ENCODE measurements around the gene PCF11. TPM values are rescaled to one million over a fixed set of nuclear protein-coding genes. Genes with fewer than 3 reads are reported as not detected.

PCF11 gene
- total RNA-seq, 1 donor from 2014 or later = 53.2 TPM

- no peak for DNase-seq (ENCODE audit: low spot score)
- Mint-ChIP-seq H3K4me1 (ENCODE audit: unreplicated experiment) (peaks cover 7% of the 10 kb centered on the region), H3K4me3 (ENCODE audit: unreplicated experiment) (no peak overlapping the region), H3K27me3 (ENCODE audit: unreplicated experiment) (no peaks in the 10 kb centered on the region), H3K36me3 (ENCODE audit: low read depth, unreplicated experiment) (no peaks in the 10 kb centered on the region), H3K27ac (ENCODE audit: unreplicated experiment) (no peak overlapping the region), H3K9me3 (ENCODE audit: unreplicated experiment) (no peaks in the 10 kb centered on the region)
- no peak for TF ChIP-seq CTCF (IDR thresholded peaks at IDR 0.05; ENCODE audit: unreplicated experiment)
Measured at GRCh38 chr11:83118814-83119213, 38.1 kb upstream of the PCF11 start.

- no peaks in the 10 kb centered on the region for H3K9me3 Mint-ChIP-seq (ENCODE audit: unreplicated experiment)
- H3K27ac Mint-ChIP-seq (ENCODE audit: unreplicated experiment) = no peak overlapping the region
- no peaks in the 10 kb centered on the region for H3K27me3 Mint-ChIP-seq (ENCODE audit: unreplicated experiment)
- no peaks in the 10 kb centered on the region for H3K36me3 Mint-ChIP-seq (ENCODE audit: low read depth, unreplicated experiment)
- H3K4me3 Mint-ChIP-seq (ENCODE audit: unreplicated experiment) = no peak overlapping the region
- peaks cover 7% of the 10 kb centered on the region for H3K4me1 Mint-ChIP-seq (ENCODE audit: unreplicated experiment)
- DNase-seq (ENCODE audit: low spot score) = no peak
- TF ChIP-seq CTCF (IDR thresholded peaks at IDR 0.05; ENCODE audit: unreplicated experiment) = no peak
Measured at GRCh38 chr11:83119216-83119615, 37.7 kb upstream of the PCF11 start.

GRCh38 chr11:83120327-83120726, 36.6 kb upstream of the PCF11 start:
- no peak overlapping the region for H3K27ac Mint-ChIP-seq (ENCODE audit: unreplicated experiment)
- H3K4me1 Mint-ChIP-seq (ENCODE audit: unreplicated experiment) = peaks cover 7% of the 10 kb centered on the region
- no peak overlapping the region for H3K4me3 Mint-ChIP-seq (ENCODE audit: unreplicated experiment)
- no peak for DNase-seq (ENCODE audit: low spot score)
- no peaks in the 10 kb centered on the region for H3K9me3 Mint-ChIP-seq (ENCODE audit: unreplicated experiment)
- no peak for TF ChIP-seq CTCF (IDR thresholded peaks at IDR 0.05; ENCODE audit: unreplicated experiment)
- no peaks in the 10 kb centered on the region for H3K27me3 Mint-ChIP-seq (ENCODE audit: unreplicated experiment)
- H3K36me3 Mint-ChIP-seq (ENCODE audit: low read depth, unreplicated experiment) = no peaks in the 10 kb centered on the region

GRCh38 chr11:83122050-83122449, 34.9 kb upstream of the PCF11 start:
- no peak for DNase-seq (ENCODE audit: low spot score)
- H3K36me3 Mint-ChIP-seq (ENCODE audit: low read depth, unreplicated experiment) = no peaks in the 10 kb centered on the region
- H3K27me3 Mint-ChIP-seq (ENCODE audit: unreplicated experiment) = peaks cover 1% of the 10 kb centered on the region
- no peaks in the 10 kb centered on the region for H3K9me3 Mint-ChIP-seq (ENCODE audit: unreplicated experiment)
- peaks cover 7% of the 10 kb centered on the region for H3K4me1 Mint-ChIP-seq (ENCODE audit: unreplicated experiment)
- no peak overlapping the region for H3K27ac Mint-ChIP-seq (ENCODE audit: unreplicated experiment)
- H3K4me3 Mint-ChIP-seq (ENCODE audit: unreplicated experiment) = no peak overlapping the region
- TF ChIP-seq CTCF (IDR thresholded peaks at IDR 0.05; ENCODE audit: unreplicated experiment) = no peak

GRCh38 chr11:83122766-83123165, 34.2 kb upstream of the PCF11 start:
- no peak overlapping the region for H3K27ac Mint-ChIP-seq (ENCODE audit: unreplicated experiment)
- no peak for DNase-seq (ENCODE audit: low spot score)
- no peaks in the 10 kb centered on the region for H3K9me3 Mint-ChIP-seq (ENCODE audit: unreplicated experiment)
- no peaks in the 10 kb centered on the region for H3K36me3 Mint-ChIP-seq (ENCODE audit: low read depth, unreplicated experiment)
- no peak overlapping the region for H3K4me3 Mint-ChIP-seq (ENCODE audit: unreplicated experiment)
- peaks cover 7% of the 10 kb centered on the region for H3K4me1 Mint-ChIP-seq (ENCODE audit: unreplicated experiment)
- H3K27me3 Mint-ChIP-seq (ENCODE audit: unreplicated experiment) = peaks cover 1% of the 10 kb centered on the region
- TF ChIP-seq CTCF (IDR thresholded peaks at IDR 0.05; ENCODE audit: unreplicated experiment) = no peak

Data from endothelial cell (in vitro differentiated cells).